ENCODE results near the gene SMPD4.

DNA sequence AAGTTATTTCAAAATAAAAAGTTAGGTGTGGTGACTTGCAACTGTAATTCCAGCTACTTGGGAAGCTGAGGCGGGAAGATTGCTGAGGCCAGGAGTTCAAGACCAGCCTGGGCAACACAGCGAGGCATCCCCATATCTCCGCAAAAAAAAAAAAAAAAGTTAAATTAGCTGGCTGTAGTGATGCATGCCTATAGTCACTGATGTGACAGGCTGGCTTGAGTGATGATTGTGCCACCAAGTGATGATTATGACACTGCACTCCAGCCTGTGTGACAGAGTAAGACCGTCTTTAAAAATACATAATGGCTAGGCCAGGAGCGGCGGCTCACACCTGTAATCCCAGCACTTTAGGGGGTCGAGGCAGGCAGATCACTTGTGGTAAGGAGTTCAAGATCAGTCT is 11.5 kb downstream of the SMPD4 start:
- TF ChIP-seq, protein P1, sequence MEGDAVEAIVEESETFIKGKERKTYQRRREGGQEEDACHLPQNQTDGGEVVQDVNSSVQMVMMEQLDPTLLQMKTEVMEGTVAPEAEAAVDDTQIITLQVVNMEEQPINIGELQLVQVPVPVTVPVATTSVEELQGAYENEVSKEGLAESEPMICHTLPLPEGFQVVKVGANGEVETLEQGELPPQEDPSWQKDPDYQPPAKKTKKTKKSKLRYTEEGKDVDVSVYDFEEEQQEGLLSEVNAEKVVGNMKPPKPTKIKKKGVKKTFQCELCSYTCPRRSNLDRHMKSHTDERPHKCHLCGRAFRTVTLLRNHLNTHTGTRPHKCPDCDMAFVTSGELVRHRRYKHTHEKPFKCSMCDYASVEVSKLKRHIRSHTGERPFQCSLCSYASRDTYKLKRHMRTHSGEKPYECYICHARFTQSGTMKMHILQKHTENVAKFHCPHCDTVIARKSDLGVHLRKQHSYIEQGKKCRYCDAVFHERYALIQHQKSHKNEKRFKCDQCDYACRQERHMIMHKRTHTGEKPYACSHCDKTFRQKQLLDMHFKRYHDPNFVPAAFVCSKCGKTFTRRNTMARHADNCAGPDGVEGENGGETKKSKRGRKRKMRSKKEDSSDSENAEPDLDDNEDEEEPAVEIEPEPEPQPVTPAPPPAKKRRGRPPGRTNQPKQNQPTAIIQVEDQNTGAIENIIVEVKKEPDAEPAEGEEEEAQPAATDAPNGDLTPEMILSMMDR (IDR thresholded peaks at IDR 0.05; ENCODE audit: extremely low read depth in 1 of 2, insufficient read depth in 1 of 2, low read depth in 1 of 2, low read length in 2 of 2) = no peak
- TF ChIP-seq MYC (IDR thresholded peaks at IDR 0.05; ENCODE audit: low read depth, low read length) (no peak), POLR2AphosphoS5 (IDR thresholded peaks at IDR 0.05; ENCODE audit: insufficient read depth, low read depth, low read length) (no peak), JUN (IDR thresholded peaks at IDR 0.05; ENCODE audit: borderline replicate concordance, insufficient read depth, insufficient read length, low read depth) (no peak), POLR2A (IDR thresholded peaks at IDR 0.05; ENCODE audit: low read depth, low read length) (no peak), EZH2 (IDR thresholded peaks at IDR 0.05; ENCODE audit: borderline replicate concordance, low read depth, low read length, severe bottlenecking) (no peak)
